Urinary bladder (tissue), 4 donors: Measurements from ENCODE around the gene AKR1D1. TPM values are rescaled to one million over a fixed set of nuclear protein-coding genes. Genes with fewer than 3 reads are reported as not detected.
"Not testable (repeated sequence)": the region's sequence is repeated elsewhere in the genome, so short reads cannot be mapped to it uniquely, and the experiment has no call there.

Experiments
- DNase-seq: peaks from one replicate; pipeline ENCODE4 v3.0.0-alpha.2; 2015; ENCODE audit errors: extremely low spot score
- H3K27ac ChIP-seq: one replicate; pipeline ENCODE4 v1.5.1; 2013; ENCODE audit warnings: low read depth, mild to moderate bottlenecking, moderate library complexity
- H3K36me3 ChIP-seq: one replicate; pipeline ENCODE4 v1.6.1; 2013; ENCODE audit warnings: mild to moderate bottlenecking, moderate library complexity; ENCODE audit not compliant: insufficient read depth
- H3K4me1 ChIP-seq: one replicate; pipeline ENCODE4 v1.6.1; 2013; ENCODE audit warnings: mild to moderate bottlenecking, moderate library complexity; ENCODE audit not compliant: insufficient read depth
- H3K4me3 ChIP-seq: one replicate; pipeline ENCODE4 v1.5.1; 2013; ENCODE audit warnings: low read depth, low read length
- WGBS: extraction: QIAGEN DNeasy Blood & Tissue Kit; methylation state at CpG from one replicate; pipeline ENCODE4 v1.1.7; 2013; 5-methylcytosine and 5-hydroxymethylcytosine counted together
- polyA plus RNA-seq: library from polyadenylated mRNA; stranded (reverse); fragments of 200-250 nt; gene quantifications from one replicate; pipeline ENCODE4 v1.2.3, GENCODE V29; 2013
- total RNA-seq: library from RNA; depleted of rRNA; stranded (reverse); fragments of >200 nt; gene quantifications from one replicate; pipeline ENCODE4 v1.2.3, GENCODE V29; 2014
- donor health status: healthy with polysubstance abuse.
- donor health status: healthy.

AKR1D1 gene
- total and polyA plus RNA-seq, 2 donors = not detected

DNA sequence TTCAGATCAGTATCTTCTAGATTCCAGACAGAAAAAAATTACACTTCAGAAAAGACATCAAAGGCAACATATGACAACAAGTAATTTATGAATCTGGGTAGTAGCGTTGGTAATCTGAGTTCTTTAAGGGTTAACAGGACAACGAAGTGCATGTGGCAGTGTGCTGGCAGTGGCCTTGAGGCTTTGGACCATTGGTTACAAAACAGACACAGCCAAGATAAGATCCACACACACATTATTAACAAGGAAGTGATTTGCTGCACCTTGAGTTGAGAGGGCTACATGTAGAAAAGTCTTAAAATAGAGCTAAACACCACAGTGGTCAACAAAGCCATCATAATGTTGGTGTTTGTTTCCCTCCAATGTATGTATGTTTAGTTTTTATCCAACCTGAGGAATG is 40.6 kb downstream of the AKR1D1 start:
- DNase-seq = no peak
- Histone ChIP-seq H3K4me3 (no peak overlapping the region), H3K36me3 (no peaks in the 10 kb centered on the region), H3K4me1 (no peaks in the 10 kb centered on the region), H3K27ac (no peak overlapping the region)
- 54% methylated on average over 2 of the region's 2 CpGs for WGBS

DNA sequence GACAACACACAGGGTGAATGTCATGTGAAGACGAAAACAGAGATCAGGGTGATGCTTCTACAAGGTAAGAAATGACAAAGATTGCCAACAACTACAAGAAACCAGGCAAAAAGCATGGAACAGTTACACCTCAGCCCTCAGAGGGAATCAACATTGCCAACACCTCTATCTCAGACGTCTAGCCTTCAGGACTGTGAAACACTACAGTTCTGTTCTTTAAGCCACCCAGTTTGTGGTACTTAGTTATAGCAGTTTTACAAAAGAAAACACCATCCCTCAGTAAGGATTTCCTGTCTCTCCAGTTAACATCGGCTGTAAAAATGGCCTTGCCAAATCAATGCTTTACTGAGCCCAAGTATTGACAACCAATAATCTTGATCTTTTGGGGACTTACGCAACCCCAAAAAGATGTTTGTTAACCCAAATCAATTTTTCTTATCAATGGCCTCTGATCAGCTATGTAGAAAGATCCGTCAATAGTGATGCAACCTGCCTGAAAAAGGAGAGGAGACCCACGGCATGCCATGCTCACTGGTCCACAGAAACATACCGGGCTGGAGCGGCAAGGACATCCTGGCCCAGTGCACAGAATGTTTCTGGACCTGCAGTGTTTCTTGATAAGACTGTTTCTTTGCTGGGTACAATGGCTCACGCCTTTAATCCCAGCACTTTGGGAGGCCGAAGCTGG is 44.0 kb downstream of the AKR1D1 start:
- 85% methylated on average over 10 of the region's 10 CpGs for WGBS
- Histone ChIP-seq H3K27ac (no peak overlapping the region), H3K4me3 (no peak overlapping the region), H3K36me3 (no peaks in the 10 kb centered on the region), H3K4me1 (no peaks in the 10 kb centered on the region)
- DNase-seq = no peak

- DNase-seq = no peak
- H3K36me3 ChIP-seq = no peaks in the 10 kb centered on the region
- H3K4me3 ChIP-seq = no peak overlapping the region
- WGBS = 98% methylated on average over 23 of the region's 23 CpGs
- H3K4me1 ChIP-seq = no peaks in the 10 kb centered on the region
- no peak overlapping the region for H3K27ac ChIP-seq
These were observed 45.9 kb downstream of the AKR1D1 start for GRCh38 chr7:138122162-138122561.

- no peak overlapping the region for H3K27ac ChIP-seq
- H3K4me1 ChIP-seq = no peaks in the 10 kb centered on the region
- 61% methylated on average over 2 of the region's 2 CpGs for WGBS
- H3K36me3 ChIP-seq = no peaks in the 10 kb centered on the region
- no peak for DNase-seq
- H3K4me3 ChIP-seq = no peak overlapping the region
These were observed 48.9 kb downstream of the AKR1D1 start for GRCh38 chr7:138125119-138125518.

DNA sequence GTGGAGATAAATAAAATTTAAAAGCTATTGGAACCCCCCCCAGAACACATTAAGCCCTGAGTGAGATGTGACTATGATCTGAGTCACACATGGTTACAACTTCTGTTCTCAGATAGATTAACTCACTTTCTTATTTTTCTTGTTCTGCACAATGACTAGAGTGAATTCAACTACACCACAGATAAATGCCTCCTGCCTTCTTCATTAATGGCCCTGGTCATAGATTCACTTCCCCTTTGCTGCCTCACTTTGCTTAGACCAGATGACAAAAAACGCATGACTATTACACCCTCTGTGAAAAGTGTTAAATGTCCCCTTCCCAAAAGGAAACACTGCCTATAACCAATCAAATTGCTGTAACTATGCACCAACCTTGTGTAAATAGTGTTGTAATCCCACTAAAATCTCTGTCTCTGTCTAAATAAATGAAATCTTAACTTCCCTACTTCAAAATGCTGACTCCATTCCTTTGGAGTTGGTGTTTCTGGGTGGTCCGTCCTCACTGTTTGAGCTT is 49.4 kb downstream of the AKR1D1 start:
- Histone ChIP-seq H3K27ac (no peak overlapping the region), H3K4me1 (no peaks in the 10 kb centered on the region), H3K36me3 (no peaks in the 10 kb centered on the region), H3K4me3 (no peak overlapping the region)
- WGBS = 40% methylated on average over 2 of the region's 2 CpGs
- peak; percentile 10 for DNase-seq

- DNase-seq = no peak
- WGBS = 71% methylated on average over 2 of the region's 2 CpGs
These were observed 50.7 kb downstream of the AKR1D1 start for GRCh38 chr7:138126928-138127327.

DNA sequence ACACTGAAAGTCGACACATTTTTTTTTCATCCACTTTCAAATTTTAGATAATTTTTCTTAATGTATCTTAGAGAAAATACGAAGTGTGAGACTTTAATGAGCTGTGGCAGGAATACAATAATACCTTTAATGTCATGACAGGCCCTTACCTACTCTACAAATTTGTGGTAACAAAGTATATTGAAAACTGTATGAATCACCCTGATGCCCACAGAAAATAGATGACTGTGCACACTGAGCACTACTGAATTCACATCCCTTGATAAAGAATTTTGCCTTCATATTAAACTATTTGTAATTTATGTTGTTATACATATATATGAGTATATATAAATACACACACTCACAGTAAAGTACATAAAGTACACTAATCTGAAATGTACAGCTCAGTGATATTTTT is 51.7 kb downstream of the AKR1D1 start:
- WGBS = 79% methylated on average over 2 of the region's 2 CpGs
- H3K4me1 ChIP-seq = no peaks in the 10 kb centered on the region
- no peak overlapping the region for H3K4me3 ChIP-seq
- no peaks in the 10 kb centered on the region for H3K36me3 ChIP-seq
- no peak overlapping the region for H3K27ac ChIP-seq
- DNase-seq = no peak

More at GRCh38 chr7:138126928-138127327, 50.7 kb downstream of the AKR1D1 start:
- no peak overlapping the region for H3K4me3 ChIP-seq
- no peak overlapping the region for H3K27ac ChIP-seq
- H3K36me3 ChIP-seq = no peaks in the 10 kb centered on the region
- H3K4me1 ChIP-seq = no peaks in the 10 kb centered on the region

- no peak for DNase-seq
- no peaks in the 10 kb centered on the region for H3K4me1 ChIP-seq
- WGBS = 96% methylated on average over 3 of the region's 3 CpGs
- H3K27ac ChIP-seq = no peak overlapping the region
- H3K36me3 ChIP-seq = no peaks in the 10 kb centered on the region
- H3K4me3 ChIP-seq = no peak overlapping the region
These were observed 53.4 kb downstream of the AKR1D1 start for GRCh38 chr7:138129551-138130165.

DNA sequence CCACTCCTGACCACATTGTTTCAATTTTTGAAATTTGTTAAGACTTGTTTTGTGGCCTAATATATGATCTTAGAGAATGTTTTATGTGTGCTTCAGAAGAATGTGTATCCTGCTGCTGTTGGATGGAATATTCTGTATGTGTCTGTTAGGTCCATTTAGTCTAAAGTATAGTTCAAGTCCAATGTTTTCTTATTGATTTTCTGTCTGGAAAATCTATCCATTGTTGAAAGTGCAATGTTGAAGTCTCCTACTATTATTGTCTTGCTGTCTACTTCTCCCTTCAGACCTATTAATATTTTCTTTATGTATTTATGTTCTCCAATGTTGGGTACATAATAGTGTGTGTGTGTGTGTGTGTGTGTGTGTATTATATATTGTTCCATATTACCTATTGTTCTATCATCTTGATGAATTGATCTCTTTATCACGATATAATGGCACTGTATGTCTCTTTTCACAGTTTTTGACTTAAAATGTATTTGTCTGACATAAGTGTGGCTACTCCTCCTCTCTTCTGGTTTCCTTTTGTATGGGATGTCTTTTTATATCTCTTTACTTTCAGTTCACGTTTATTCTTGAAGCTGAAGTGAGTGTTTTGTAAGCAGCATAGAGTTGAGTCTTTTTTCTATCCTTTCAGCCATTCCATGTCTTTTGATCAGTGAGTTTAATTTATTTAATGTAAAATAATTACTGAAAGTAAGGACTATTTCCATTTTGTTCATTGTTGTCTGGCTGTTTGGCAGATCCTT is 61.3 kb downstream of the AKR1D1 start:
- H3K4me1 ChIP-seq = no peaks in the 10 kb centered on the region
- DNase-seq = no peak
- H3K36me3 ChIP-seq = no peaks in the 10 kb centered on the region
- H3K27ac ChIP-seq = no peak overlapping the region
- no peak overlapping the region for H3K4me3 ChIP-seq
- 64% methylated on average over 2 of the region's 2 CpGs for WGBS

GRCh38 chr7:138138244-138138643 is 62.0 kb downstream of the AKR1D1 start:
- 78% methylated on average over 3 of the region's 3 CpGs for WGBS
- Histone ChIP-seq H3K27ac (no peak overlapping the region), H3K4me1 (no peaks in the 10 kb centered on the region), H3K4me3 (no peak overlapping the region), H3K36me3 (no peaks in the 10 kb centered on the region)
- no peak for DNase-seq

GRCh38 chr7:138142583-138143201 is 66.4 kb downstream of the AKR1D1 start:
- Histone ChIP-seq H3K4me3 (no peak overlapping the region), H3K27ac (no peak overlapping the region), H3K4me1 (no peaks in the 10 kb centered on the region), H3K36me3 (no peaks in the 10 kb centered on the region)
- no peak for DNase-seq

GRCh38 chr7:138144958-138145357 is 68.7 kb downstream of the AKR1D1 start:
- no peak overlapping the region for H3K4me3 ChIP-seq
- no peaks in the 10 kb centered on the region for H3K36me3 ChIP-seq
- DNase-seq = no peak
- H3K4me1 ChIP-seq = no peaks in the 10 kb centered on the region
- 90% methylated on average over 2 of the region's 2 CpGs for WGBS
- no peak overlapping the region for H3K27ac ChIP-seq

- H3K36me3 ChIP-seq, H3K27ac ChIP-seq, DNase-seq, H3K4me1 ChIP-seq, H3K4me3 ChIP-seq: not testable (repeated sequence)
- 96% methylated on average over 19 of the region's 19 CpGs for WGBS
These were observed 70.0 kb downstream of the AKR1D1 start for GRCh38 chr7:138146221-138146620.
